ENCODE measurements around the gene TTF2. TPM values are rescaled to one million over a fixed set of nuclear protein-coding genes. Genes with fewer than 3 reads are reported as not detected.
"Not testable (repeated sequence)": the region's sequence is repeated elsewhere in the genome, so short reads cannot be mapped to it uniquely, and the experiment has no call there.

TTF2 gene
- total and polyA plus RNA-seq, 4 donors = 6.8 to 10.7 (median 8.5) TPM

DNA sequence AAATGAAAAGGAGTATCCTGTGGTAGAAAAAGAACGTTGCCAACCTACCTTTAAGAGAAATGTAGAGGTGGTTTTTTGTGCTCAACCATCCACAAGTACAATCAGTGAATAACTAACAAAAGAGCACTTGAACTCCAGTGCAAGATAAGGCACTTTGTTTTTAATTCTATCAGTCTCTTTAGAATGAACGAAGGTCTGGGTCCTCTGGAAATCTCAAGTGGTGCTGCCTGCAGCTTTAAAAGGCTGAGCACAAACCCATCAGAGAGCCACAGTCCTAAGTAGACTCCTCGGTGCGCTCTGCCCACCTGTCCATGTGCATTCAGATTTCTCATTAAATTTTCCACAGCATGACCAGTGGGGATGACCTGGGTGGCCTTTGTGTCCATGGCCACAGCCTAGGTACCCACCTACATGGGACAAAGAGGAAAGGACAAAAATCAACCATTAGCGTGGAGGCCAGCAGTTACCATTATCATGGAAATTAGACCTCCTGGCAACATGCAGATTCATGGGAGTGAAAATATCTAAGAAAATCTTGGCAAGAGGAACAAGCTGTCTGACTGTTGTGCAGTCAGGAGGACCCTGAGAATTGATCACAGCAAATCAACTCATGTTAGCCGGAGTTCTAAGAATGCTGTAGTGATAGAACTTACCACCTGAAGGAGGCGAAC is 52.1 kb downstream of the TTF2 start:
- Histone ChIP-seq H3K9me3 (ENCODE audit: control insufficient read depth, insufficient read depth, low read length) (no peaks in the 10 kb centered on the region), H3K4me3 (ENCODE audit: low read depth, low read length) (no peak overlapping the region), H3K36me3 (ENCODE audit: control insufficient read depth, insufficient read depth, low read length) (peaks cover 11% of the 10 kb centered on the region), H3K27ac (ENCODE audit: low read depth, low read length) (no peak overlapping the region), H3K4me1 (ENCODE audit: control insufficient read depth, insufficient read depth, low read length) (peaks cover 4% of the 10 kb centered on the region), H3K27me3 (ENCODE audit: control insufficient read depth, insufficient read depth, low read length) (no peaks in the 10 kb centered on the region)
- WGBS (ENCODE audit: insufficient coverage) = 58% methylated on average over 4 of the region's 7 CpGs
- DNase-seq (ENCODE audit: low read depth in 4 of 6, low spot score in 6 of 6) = no peak

DNA sequence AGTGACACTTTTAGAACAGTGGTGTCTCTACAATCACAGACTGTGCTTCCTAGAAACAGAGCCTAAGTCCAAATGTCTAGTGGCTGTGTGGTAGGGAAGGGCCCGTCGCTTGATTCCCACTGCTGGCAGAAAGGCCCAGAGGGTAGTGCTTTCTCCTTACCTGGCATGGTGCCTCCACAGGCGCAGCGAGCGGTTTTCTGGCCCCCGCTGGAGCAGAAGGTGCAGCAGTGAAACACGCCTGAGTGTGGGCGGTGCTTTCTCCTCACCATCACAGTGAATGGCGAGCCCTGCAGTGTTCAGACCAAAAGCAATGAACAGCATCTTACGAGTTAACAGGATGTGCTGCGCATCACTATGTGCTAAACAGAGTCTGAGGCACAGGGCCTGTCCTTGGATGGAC is 53.1 kb downstream of the TTF2 start:
- H3K4me1 ChIP-seq (ENCODE audit: control insufficient read depth, insufficient read depth, low read length) = peaks cover 7% of the 10 kb centered on the region
- DNase-seq (ENCODE audit: low read depth in 4 of 6, low spot score in 6 of 6) = peak in 1 of 6 donors; percentile 36
- H3K36me3 ChIP-seq (ENCODE audit: control insufficient read depth, insufficient read depth, low read length) = peaks cover 14% of the 10 kb centered on the region
- H3K4me3 ChIP-seq (ENCODE audit: low read depth, low read length) = no peak overlapping the region
- no peak overlapping the region for H3K27ac ChIP-seq (ENCODE audit: low read depth, low read length)
- H3K9me3 ChIP-seq (ENCODE audit: control insufficient read depth, insufficient read depth, low read length) = no peaks in the 10 kb centered on the region
- H3K27me3 ChIP-seq (ENCODE audit: control insufficient read depth, insufficient read depth, low read length) = no peaks in the 10 kb centered on the region
- WGBS (ENCODE audit: insufficient coverage) = 77% methylated on average over 11 of the region's 11 CpGs

DNA sequence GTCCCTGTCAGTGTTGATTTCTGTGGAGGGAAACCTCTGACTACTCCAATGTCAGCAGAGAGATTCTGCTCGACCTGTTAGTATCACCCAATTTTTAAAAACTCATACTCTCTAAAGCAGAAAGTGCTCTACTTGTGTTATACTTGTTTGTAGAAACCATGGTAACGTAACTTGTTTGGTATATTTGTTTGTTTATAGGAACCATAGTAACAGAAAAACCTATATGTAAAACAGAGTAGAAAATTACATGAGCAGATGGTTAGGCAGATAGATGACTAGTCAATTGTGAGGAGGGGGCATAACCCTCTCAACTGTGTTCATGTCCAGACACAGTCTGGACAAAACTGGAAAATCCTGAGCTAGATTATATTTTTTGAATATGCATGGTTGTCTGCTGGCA is 54.8 kb downstream of the TTF2 start:
- no CpG with 5 or more reads among the region's 2 CpGs for WGBS (ENCODE audit: insufficient coverage)
- Histone ChIP-seq H3K27ac (ENCODE audit: low read depth, low read length) (no peak overlapping the region), H3K4me3 (ENCODE audit: low read depth, low read length) (no peak overlapping the region), H3K36me3 (ENCODE audit: control insufficient read depth, insufficient read depth, low read length) (peaks cover 16% of the 10 kb centered on the region), H3K27me3 (ENCODE audit: control insufficient read depth, insufficient read depth, low read length) (no peaks in the 10 kb centered on the region), H3K4me1 (ENCODE audit: control insufficient read depth, insufficient read depth, low read length) (peaks cover 11% of the 10 kb centered on the region), H3K9me3 (ENCODE audit: control insufficient read depth, insufficient read depth, low read length) (no peaks in the 10 kb centered on the region)
- DNase-seq (ENCODE audit: low read depth in 4 of 6, low spot score in 6 of 6) = no peak

DNA sequence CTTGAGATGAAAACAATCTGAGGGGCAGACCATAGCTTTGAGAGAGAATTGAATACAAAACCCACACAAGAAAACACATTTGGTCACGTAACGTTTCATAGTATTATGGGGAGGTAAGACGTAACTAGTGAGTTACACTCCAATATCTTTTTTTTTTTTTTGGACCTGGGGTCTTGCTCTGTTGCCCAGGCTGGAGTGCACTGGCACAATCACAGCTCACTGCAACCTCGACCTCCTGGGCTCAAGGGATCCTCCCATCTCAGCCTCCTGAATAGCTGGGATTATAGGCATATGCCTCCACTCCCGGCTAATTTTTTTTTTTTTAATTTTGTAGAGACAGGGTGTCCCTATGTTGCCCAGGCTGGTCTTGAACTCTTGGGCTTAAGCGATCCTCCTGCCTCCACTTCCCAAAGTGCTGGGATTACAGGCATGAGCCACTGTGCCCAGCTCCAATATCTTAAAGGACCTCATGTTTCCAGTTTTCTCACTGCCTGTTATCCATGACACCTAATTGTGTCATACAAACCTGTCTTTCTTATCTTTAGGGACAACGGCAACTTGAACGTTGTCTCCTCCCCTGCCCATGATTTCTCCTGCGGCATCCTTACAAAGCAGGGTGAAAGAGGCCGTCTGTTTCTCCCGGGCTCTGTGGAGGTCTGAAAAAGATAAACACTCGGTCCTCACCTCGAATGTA is 56.1 kb downstream of the TTF2 start:
- H3K4me1 ChIP-seq (ENCODE audit: control insufficient read depth, insufficient read depth, low read length) = peaks cover 19% of the 10 kb centered on the region
- H3K27ac ChIP-seq (ENCODE audit: low read depth, low read length) = no peak overlapping the region
- DNase-seq (ENCODE audit: low read depth in 4 of 6, low spot score in 6 of 6) = no peak
- WGBS (ENCODE audit: insufficient coverage) = 92% methylated on average over 8 of the region's 13 CpGs
- H3K4me3 ChIP-seq (ENCODE audit: low read depth, low read length) = no peak overlapping the region
- no peaks in the 10 kb centered on the region for H3K27me3 ChIP-seq (ENCODE audit: control insufficient read depth, insufficient read depth, low read length)
- no peaks in the 10 kb centered on the region for H3K9me3 ChIP-seq (ENCODE audit: control insufficient read depth, insufficient read depth, low read length)
- peaks cover 12% of the 10 kb centered on the region for H3K36me3 ChIP-seq (ENCODE audit: control insufficient read depth, insufficient read depth, low read length)

DNA sequence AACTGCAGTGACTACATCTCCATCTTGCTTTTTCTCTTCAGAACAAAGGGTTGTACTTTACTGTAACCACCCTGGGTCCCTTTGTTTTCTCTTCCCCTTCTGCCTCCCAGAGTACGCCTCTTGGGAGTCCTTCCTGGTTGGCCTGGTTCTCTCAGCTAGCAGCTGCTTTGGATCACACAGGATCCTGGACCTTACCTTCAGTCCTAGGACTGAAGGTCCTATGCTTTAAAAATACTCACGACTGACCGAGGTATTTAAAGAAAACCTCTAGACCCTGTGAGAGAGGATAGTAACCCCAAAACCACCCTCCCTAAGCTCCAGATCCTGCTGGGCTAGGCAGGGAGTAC is 56.6 kb downstream of the TTF2 start:
- no peaks in the 10 kb centered on the region for H3K27me3 ChIP-seq (ENCODE audit: control insufficient read depth, insufficient read depth, low read length)
- no peak overlapping the region for H3K4me3 ChIP-seq (ENCODE audit: low read depth, low read length)
- peaks cover 12% of the 10 kb centered on the region for H3K36me3 ChIP-seq (ENCODE audit: control insufficient read depth, insufficient read depth, low read length)
- WGBS (ENCODE audit: insufficient coverage) = 100% methylated on average over 1 of the region's 3 CpGs
- H3K4me1 ChIP-seq (ENCODE audit: control insufficient read depth, insufficient read depth, low read length) = peaks cover 19% of the 10 kb centered on the region
- no peak for DNase-seq (ENCODE audit: low read depth in 4 of 6, low spot score in 6 of 6)
- no peaks in the 10 kb centered on the region for H3K9me3 ChIP-seq (ENCODE audit: control insufficient read depth, insufficient read depth, low read length)
- no peak overlapping the region for H3K27ac ChIP-seq (ENCODE audit: low read depth, low read length)

DNA sequence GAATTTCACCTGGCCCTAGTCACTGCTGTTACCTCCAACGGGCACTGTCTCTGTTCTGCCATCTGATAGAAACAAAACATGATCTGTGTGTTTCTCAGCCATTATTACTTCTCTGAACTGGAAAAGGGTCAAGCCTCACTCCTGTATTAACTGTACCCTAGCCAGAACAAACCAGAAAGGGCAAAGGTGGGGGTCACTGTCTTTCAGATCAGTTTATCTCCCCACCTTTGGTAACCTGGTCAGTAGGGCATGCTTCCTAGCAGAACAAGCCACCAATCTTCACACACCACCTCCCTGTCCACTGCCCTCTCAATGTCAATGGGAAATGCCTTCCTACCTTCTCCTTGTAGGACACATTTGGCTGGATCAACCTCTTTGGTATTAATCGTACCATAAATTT is 57.6 kb downstream of the TTF2 start:
- Histone ChIP-seq H3K27me3 (ENCODE audit: control insufficient read depth, insufficient read depth, low read length) (no peaks in the 10 kb centered on the region), H3K36me3 (ENCODE audit: control insufficient read depth, insufficient read depth, low read length) (peaks cover 9% of the 10 kb centered on the region), H3K9me3 (ENCODE audit: control insufficient read depth, insufficient read depth, low read length) (no peaks in the 10 kb centered on the region), H3K27ac (ENCODE audit: low read depth, low read length) (no peak overlapping the region), H3K4me3 (ENCODE audit: low read depth, low read length) (no peak overlapping the region), H3K4me1 (ENCODE audit: control insufficient read depth, insufficient read depth, low read length) (peaks cover 26% of the 10 kb centered on the region)
- no peak for DNase-seq (ENCODE audit: low read depth in 4 of 6, low spot score in 6 of 6)
- 100% methylated on average over 2 of the region's 2 CpGs for WGBS (ENCODE audit: insufficient coverage)

DNA sequence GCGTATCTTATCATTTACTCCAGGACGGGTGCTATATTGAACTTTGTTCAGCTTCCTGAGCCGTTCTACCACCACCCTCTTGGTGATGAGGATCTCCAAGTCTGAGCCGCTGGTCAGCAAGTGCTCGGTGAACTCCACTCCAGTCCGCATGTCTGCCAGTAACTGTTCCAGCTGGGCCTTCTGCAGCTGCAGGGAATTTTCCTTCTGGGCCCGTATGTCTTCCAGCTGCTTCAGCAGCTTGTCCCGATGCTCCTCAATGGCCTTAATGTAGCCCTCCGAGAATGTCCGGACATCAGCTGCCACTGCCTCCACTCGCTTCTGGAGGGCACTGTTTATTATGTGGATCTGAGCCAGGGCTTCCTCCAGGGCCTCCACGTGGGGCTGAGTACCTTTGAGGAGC is 58.0 kb downstream of the TTF2 start:
- no peak overlapping the region for H3K27ac ChIP-seq (ENCODE audit: low read depth, low read length)
- H3K4me3 ChIP-seq (ENCODE audit: low read depth, low read length) = no peak overlapping the region
- peaks cover 26% of the 10 kb centered on the region for H3K4me1 ChIP-seq (ENCODE audit: control insufficient read depth, insufficient read depth, low read length)
- DNase-seq (ENCODE audit: low read depth in 4 of 6, low spot score in 6 of 6) = peak in 1 of 6 donors; percentile 54
- no peaks in the 10 kb centered on the region for H3K9me3 ChIP-seq (ENCODE audit: control insufficient read depth, insufficient read depth, low read length)
- no peaks in the 10 kb centered on the region for H3K27me3 ChIP-seq (ENCODE audit: control insufficient read depth, insufficient read depth, low read length)
- WGBS (ENCODE audit: insufficient coverage) = 67% methylated on average over 11 of the region's 12 CpGs
- peaks cover 8% of the 10 kb centered on the region for H3K36me3 ChIP-seq (ENCODE audit: control insufficient read depth, insufficient read depth, low read length)

DNA sequence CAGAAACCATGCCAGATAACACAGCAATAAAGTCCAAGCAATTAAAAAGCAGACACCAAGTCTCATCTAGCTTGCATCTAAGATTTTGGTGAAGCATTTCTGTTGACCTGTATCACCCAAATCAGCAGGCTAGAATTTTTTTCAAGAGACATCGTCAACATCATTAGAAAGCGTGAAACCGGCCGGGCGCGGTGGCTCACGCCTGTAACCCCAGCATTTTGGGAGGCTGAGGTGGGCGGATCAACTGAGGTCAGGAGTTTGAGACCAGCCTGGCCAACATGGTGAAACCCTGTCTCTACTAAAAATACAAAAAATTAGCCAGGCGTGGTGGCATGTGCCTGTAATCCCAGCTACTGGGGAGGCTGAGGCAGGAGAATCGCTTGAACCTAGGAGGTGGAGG is 59.0 kb downstream of the TTF2 start:
- not testable (repeated sequence) for H3K36me3 ChIP-seq (ENCODE audit: control insufficient read depth, insufficient read depth, low read length); DNase-seq (ENCODE audit: low read depth in 4 of 6, low spot score in 6 of 6); H3K27ac ChIP-seq (ENCODE audit: low read depth, low read length); H3K27me3 ChIP-seq (ENCODE audit: control insufficient read depth, insufficient read depth, low read length); H3K4me3 ChIP-seq (ENCODE audit: low read depth, low read length); H3K9me3 ChIP-seq (ENCODE audit: control insufficient read depth, insufficient read depth, low read length)
- no CpG with 5 or more reads among the region's 10 CpGs for WGBS (ENCODE audit: insufficient coverage)
- peaks cover 23% of the 10 kb centered on the region for H3K4me1 ChIP-seq (ENCODE audit: control insufficient read depth, insufficient read depth, low read length)

DNA sequence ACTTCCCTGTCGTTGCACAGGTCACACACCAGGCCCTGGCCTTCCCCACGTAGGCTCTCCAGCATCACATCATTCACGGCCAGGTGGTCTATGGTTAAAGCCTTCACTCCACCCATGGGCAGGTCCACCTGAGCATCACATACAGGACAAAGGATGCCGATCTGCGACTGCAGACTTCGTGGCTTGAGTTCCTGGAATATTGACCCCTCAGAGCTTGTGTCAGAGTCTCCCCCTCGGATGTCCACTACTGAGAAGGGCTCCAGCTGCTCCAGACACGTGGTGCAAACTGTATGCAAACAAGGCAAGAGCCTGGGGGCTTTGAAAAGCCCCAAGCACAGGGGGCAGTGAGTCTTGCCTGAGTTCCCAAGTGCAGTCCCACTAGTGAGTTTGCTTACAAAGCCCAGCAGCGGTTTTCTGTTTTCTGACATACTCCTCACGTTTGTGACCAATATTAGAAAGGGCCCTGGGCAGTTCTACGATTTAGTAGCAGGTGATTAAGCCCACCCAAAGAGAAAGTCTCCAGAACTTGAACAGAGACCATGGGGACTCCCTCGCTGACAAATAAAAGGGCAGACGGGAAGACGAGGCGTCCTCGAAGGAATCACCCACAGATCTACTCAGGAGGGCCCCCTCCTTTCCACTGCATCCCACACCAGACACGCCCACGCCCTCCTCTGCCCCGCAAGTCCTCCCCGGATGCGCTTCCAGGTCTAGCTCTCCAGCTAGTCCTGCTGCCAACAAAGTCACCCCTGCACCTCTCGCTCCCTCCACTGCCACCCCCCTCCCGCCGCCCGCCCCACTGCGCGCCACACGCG is 60.9 kb downstream of the TTF2 start:
- DNase-seq (ENCODE audit: low read depth in 4 of 6, low spot score in 6 of 6) = no peak
- WGBS (ENCODE audit: insufficient coverage) = 11% methylated on average over 26 of the region's 29 CpGs

More for the DNA sequence above, 60.9 kb downstream of the TTF2 start:
- Histone ChIP-seq H3K9me3 (ENCODE audit: control insufficient read depth, insufficient read depth, low read length) (no peaks in the 10 kb centered on the region), H3K4me1 (ENCODE audit: control insufficient read depth, insufficient read depth, low read length) (peaks cover 23% of the 10 kb centered on the region), H3K36me3 (ENCODE audit: control insufficient read depth, insufficient read depth, low read length) (peaks cover 5% of the 10 kb centered on the region), H3K27ac (ENCODE audit: low read depth, low read length) (peak overlapping the region; percentile 97), H3K4me3 (ENCODE audit: low read depth, low read length) (peak overlapping the region; percentile 89), H3K27me3 (ENCODE audit: control insufficient read depth, insufficient read depth, low read length) (no peaks in the 10 kb centered on the region)
